Uterus (tissue), 2 donors: ENCODE data around the gene STIM1.

Experiments
- CTCF ChIP-seq, 4 experiments: fragments of 200-600 bp in 2 of 4; fragments of 450-650 bp in 2 of 4; sonication (generic) in 2 of 4; IDR thresholded peaks; one replicate each; pipeline ENCODE4 v1.5.1; 2016 to 2019; ENCODE audit warnings: antibody characterized with exemption in 4 of 4, mild to moderate bottlenecking in 2 of 4, moderate library complexity in 1 of 4
- POLR2A ChIP-seq, 2 donors: fragments of 450-650 bp; IDR thresholded peaks; one replicate each; pipeline ENCODE4 v1.6.1; 2016; ENCODE audit warnings: antibody characterized with exemption in 2 of 2, mild to moderate bottlenecking in 1 of 2, moderate library complexity in 1 of 2

- TF ChIP-seq CTCF (IDR thresholded peaks at IDR 0.05) (no peak), POLR2A (IDR thresholded peaks at IDR 0.05) (no peak)
Measured at GRCh38 chr11:3886985-3887384, 31.5 kb downstream of the STIM1 start.
